Measurements from ENCODE around the gene SUPT7L.
"Not testable (repeated sequence)": the region's sequence is repeated elsewhere in the genome, so short reads cannot be mapped to it uniquely, and the experiment has no call there.

The SUPT7L gene

DNA sequence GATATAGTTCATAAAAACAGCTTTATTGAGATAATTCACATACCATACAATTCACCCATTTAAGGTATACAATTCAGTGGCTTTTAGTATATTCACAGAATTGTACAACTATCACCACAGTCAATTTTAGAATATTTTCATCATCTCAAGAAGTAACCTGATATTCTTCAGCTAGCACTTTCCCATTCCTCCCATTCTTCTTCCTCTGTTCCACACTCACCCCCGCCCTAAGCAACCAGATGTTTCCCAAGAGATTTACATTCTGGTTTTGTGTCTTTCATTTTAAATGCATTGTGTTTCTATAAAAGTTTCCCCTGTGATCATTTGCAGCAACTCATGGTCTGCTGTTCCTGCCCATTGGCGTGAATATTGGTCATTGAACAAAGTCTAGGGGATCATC lies 29.1 kb downstream of the SUPT7L start:
- DNase-seq: no peak

DNA sequence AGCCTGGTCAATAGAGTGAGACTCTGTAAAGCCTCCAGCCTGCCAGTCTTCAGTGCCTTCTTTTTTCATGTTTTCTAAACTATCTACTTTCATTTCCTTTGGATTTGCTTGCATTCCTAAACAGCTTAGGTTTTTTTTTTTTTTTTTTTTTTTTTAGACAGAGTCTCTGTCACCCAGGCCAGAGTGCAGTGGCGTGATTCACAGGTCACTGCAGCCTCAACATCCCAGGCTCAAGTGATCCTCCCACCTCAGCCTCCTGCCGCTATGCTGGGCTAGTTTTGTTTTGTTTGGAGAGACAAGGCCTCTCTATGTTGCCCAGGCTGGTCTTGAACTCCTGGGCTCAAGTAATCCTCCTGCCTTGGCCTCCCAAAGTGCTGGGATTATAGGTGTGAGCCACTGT lies 33.2 kb downstream of the SUPT7L start:
- DNase-seq: not testable (repeated sequence)

DNA sequence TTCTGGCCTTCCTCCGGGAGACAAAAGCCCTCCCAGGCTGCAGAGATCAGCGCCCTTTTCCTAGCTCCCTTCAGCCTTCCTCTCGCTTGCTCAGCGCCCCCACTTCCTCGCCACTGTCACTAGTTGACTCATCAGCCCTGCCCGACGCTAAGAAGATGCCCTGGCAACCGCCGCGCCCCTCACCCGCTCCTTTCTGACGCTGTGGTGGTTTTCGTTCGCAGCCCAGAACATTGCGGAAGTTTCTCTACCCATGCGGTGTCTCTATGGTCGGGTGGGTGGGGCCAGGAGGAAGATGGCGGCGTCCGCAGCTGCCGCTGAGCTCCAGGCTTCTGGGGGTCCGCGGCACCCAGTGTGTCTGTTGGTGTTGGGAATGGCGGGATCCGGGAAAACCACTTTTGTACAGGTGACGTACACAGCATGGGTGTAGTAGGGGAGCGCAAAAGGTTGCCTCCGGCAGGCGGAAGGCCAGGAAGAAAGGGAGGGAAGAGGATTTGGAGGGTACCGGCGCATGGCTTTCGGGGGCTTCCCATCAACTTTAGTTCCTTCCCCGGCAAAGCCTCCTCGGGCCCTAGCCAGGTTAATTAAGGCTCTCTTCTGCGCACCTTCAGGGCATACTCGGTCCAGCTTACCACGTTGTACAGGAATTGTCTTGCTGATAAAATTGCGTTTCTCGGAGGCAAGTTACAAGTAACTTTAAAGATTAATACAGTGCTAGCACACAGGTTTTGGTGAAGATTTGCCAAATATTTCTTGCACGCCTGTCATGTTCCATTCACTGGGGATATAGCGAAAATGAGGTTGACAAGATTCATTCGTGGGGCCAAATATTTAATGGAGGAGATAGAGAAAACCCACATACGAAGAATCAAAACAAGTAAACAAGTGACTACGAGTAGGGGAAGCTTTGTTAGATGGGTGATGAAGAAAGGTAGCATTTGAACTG lies 34.4 kb downstream of the SUPT7L start, which contains the start of the genes CCDC121 and GPN1:
Gene CCDC121, minus strand, starts transcription at position 246 of the 943 bp plus-strand sequence. CDS start 1,213 bp downstream, outside the sequence.
Gene GPN1, plus strand, starts transcription at position 284 of the 943 bp plus-strand sequence. Its CDS starts 9 bp downstream, at position 293.
- DNase-seq: peak; percentile 86

DNA sequence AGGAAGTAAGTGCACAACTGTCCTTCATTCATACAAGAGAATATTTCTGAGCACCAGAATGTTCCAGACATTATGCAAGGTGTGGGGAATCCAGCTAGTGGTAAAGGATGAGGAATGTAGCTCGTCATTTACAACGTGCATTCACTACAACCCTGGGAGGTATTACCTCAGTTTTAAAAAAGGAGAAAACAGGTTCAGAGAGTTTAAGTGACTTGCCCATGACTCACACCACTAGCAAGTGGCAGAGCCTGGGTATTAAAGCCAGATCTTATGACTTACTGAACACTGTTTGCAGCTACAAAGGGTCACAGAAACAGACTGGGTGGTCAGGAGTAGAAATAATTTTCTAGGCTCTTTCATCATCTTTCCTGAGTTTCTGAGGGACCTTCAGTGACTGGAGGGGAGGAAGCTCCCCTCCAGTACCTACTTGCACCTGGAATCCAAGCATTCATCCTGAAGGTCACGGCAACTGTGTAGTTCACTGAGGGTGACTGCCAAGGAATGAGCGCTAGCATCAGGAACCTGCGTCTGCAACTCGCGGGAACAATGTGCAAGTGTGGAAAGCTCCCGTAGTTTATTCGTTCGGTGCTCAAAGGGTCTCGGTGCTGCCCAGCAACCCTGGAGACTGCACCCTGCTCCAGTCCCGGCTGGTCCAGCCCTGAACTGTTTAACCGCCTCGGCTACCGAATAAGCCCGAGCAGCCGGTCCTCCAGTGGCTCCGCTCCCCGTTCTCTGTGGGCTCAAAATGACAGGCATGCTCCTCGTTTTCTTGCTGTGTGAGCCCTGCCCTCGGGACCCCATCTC lies 35.2 kb downstream of the SUPT7L start:
- no peak for DNase-seq

GRCh38 chr2:27626921-27627320 lies 36.5 kb downstream of the SUPT7L start:
- not testable (repeated sequence) for DNase-seq

DNA sequence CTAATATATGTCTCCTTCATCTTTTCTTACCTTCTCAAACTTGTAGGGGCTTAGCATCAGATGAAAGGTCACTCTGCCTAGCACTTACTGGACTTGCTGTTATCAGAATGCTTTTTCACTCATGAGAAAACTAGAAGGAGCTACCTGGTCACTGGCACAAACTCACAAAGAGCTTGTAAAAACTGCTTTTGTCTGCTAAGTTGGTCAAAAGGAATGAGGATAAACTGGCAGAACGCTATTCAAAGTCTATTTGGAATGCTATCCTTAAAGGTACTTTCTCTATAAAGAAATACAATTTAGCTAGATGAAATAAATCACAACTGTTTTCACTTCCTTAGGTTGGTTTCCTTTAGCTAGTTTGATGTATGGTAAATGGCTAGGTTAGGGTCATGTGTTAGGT lies 37.1 kb downstream of the SUPT7L start:
- not testable (repeated sequence) for DNase-seq

DNA sequence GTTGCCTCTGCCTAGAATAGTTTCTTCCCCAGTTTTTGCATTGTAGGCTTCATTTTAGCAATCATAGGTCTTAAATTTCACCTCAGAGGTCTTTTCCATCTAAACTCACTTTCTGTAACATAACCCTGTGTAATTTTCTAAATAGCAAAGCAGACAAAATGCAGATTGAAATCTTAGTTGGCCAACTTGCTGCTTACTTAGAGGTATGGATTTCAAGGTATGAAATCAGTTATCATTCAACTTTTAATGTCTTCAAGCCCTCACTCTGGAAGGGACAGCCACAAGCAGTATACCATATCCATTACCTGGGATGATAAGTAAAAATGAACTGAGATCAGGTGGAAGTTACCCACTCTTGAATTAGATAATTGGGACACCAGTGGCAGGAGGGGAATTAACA lies 38.5 kb downstream of the SUPT7L start:
- no peak for DNase-seq

GRCh38 chr2:27622921-27623384 lies 40.5 kb downstream of the SUPT7L start:
- no peak for DNase-seq

- no peak for DNase-seq
Measured at GRCh38 chr2:27621524-27621923, 41.9 kb downstream of the SUPT7L start.

GRCh38 chr2:27615316-27615715 lies 48.1 kb downstream of the SUPT7L start:
- no peak for DNase-seq

- DNase-seq: no peak
Measured at GRCh38 chr2:27613985-27614384, 49.4 kb downstream of the SUPT7L start.

- no peak for DNase-seq
Measured at GRCh38 chr2:27606611-27607010, 56.8 kb downstream of the SUPT7L start.
